OCI-LY7 (cell line): ENCODE results near the gene EXOC6B.

ENCODE experiments used
- CTCF ChIP-seq: fragments of 200-600 bp; sonication (generic); conservative IDR thresholded peaks from 2 replicates; pipeline ENCODE4 v1.5.1; 2014; ENCODE audit warnings: mild to moderate bottlenecking, antibody characterized with exemption, low read length, moderate library complexity, mixed read lengths
- EZH2phosphoT487 ChIP-seq: fragments of 200-600 bp; sonication (generic); IDR thresholded peaks from 2 replicates; pipeline ENCODE4 v1.6.1; 2018; ENCODE audit warnings: low read depth, borderline replicate concordance, mild to moderate bottlenecking, mixed run types, antibody characterized with exemption, low read length, moderate library complexity, mixed read lengths

- no peak for TF ChIP-seq CTCF
- TF ChIP-seq EZH2phosphoT487, result no peak
These were observed 431.2 kb downstream of the EXOC6B start for GRCh38 chr2:72394541-72395070.
